AG10803 (cell line): Measurements from ENCODE around the gene ELL.
A peak's percentile ranks its signal among the peaks of the same experiment; 100 is the strongest.

Source experiments
- DNase-seq: peaks from one replicate; pipeline ENCODE4 v3.0.0; 2010; ENCODE audit warnings: low read depth
- H3K4me3 ChIP-seq: 2 replicates; pipeline ENCODE4 v1.5.1; 2011; ENCODE audit warnings: mild to moderate bottlenecking, low read length, control low read depth
- TF ChIP-seq, protein P1 (sequence below): conservative IDR thresholded peaks from 2 replicates; pipeline ENCODE4 v1.5.1; 2011; ENCODE audit warnings: mild to moderate bottlenecking, low read length, control low read depth, inconsistent platforms

The ELL gene

DNA sequence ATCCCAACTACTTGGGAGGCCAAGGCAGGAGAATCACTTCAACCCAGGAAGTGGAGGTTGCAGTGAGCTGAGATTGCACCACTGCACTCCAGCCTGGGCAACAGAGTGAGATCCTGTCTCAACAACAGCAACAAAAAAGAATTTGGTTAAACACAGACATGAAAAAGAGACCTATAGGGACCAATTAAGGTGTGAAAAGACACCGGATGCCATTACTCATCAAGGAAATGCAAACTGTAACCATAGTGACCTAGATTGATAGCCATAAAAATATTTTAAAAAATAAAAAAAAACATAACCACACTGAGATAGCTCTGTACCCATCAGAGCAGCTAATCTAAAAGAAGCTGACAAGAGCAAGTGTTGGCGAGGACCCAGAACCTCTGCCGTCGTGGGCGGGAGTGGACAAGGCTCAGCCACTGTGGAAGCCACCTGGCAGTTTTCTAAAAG is 46.8 kb downstream of the ELL start:
- no peak overlapping the region for H3K4me3 ChIP-seq
- no peak for DNase-seq
- TF ChIP-seq, protein P1, sequence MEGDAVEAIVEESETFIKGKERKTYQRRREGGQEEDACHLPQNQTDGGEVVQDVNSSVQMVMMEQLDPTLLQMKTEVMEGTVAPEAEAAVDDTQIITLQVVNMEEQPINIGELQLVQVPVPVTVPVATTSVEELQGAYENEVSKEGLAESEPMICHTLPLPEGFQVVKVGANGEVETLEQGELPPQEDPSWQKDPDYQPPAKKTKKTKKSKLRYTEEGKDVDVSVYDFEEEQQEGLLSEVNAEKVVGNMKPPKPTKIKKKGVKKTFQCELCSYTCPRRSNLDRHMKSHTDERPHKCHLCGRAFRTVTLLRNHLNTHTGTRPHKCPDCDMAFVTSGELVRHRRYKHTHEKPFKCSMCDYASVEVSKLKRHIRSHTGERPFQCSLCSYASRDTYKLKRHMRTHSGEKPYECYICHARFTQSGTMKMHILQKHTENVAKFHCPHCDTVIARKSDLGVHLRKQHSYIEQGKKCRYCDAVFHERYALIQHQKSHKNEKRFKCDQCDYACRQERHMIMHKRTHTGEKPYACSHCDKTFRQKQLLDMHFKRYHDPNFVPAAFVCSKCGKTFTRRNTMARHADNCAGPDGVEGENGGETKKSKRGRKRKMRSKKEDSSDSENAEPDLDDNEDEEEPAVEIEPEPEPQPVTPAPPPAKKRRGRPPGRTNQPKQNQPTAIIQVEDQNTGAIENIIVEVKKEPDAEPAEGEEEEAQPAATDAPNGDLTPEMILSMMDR: no peak

DNA sequence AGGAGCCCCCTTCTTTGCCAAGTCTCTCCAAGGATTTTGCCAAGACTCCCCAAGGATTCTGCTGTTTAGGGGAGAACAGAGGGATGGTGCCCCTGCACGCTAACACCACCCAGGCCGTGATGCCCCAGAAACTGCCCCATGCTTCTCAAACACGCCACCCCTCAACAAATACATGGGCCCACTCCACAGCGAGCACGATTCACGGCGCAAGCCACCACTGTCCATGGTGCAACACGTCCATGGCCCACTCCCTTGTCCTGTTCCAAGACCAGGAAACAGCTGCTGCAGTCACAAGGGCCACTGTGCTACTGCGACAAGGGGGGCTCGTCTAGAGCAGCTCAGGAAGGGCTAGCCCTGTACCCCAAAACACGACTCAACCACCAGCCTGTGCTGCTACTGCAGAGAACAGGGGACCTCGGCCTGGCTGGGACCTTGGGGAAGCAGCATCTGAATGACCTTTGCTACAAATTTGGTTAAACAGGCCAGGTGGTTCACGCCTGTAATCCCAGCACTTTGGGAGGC is 47.4 kb downstream of the ELL start:
- DNase-seq: no peak
- TF ChIP-seq, protein P1: no peak
- H3K4me3 ChIP-seq: no peak overlapping the region

DNA sequence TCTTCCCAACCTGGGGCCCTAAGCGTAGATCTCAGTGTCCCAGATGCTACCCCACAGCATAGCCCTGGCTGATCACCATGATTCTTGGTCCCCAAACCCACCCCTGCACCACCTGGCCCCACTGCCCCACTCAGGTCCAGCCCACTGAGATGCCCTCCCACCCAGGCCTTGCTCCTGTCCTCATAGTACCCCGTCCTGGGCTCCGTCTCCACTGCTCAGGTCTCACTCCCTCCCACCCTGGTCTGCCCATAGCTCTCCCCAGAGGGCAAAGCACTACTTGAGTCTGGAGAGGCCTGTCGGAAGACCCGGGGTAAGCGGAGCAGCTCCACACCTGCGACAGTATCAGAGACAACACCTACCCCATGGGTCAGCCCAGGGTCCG is 48.2 kb downstream of the ELL start:
- no peak overlapping the region for H3K4me3 ChIP-seq
- no peak for DNase-seq
- TF ChIP-seq, protein P1: no peak

DNA sequence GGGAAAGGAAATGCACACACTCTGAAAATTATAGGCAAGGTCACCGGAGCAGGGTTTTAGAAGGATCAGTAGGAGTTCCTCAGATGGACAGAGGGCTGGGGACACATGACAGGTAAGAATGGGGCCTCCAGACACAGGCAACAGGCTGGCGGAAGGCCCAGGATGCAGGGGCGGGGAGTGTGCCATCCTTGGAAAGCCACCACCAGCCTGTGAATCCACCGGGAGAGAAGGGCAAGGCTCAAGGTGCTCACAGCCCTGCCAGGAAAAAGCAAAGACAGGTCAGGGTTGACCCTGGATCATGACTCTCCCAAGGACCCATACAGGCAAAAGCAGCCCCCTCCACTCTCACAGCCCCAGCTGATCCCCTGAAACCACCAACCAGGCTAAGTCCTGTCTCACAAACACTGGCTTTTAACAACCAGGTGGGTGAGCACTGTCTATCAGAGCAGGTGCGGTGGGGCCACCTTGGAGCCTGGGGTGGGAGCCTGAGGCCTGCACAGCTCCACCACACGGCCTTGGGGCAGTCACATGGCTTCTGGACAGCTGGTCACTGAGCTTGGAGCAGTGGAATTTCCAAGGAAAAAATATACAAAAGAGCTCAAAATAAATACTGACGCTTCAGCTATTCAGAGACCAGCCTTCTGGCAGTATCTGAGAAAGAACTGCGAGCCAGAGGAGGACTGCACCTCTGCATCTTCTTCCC is 48.7 kb downstream of the ELL start:
- TF ChIP-seq, protein P1: no peak
- DNase-seq: no peak
- H3K4me3 ChIP-seq: no peak overlapping the region

DNA sequence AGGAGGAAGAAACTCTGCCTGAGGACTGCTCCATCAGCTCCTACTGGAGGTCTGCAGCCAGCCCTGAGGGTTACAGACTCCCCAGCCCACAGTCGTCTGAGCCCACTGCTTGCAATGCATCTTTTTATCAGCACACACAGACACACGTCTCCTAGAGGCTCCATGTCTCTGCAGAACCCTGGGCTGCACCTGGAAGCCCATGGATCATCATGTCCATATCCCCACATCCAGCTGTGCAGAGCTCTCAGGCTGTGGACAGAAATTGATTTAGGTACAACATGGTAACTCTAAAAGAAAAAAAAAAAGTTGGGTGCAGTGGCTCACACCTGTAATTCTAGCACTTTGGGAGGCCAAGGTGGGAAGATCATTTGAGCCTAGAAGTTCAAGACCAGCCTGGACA is 51.1 kb downstream of the ELL start:
- no peak overlapping the region for H3K4me3 ChIP-seq
- DNase-seq: no peak
- TF ChIP-seq, protein P1: no peak

DNA sequence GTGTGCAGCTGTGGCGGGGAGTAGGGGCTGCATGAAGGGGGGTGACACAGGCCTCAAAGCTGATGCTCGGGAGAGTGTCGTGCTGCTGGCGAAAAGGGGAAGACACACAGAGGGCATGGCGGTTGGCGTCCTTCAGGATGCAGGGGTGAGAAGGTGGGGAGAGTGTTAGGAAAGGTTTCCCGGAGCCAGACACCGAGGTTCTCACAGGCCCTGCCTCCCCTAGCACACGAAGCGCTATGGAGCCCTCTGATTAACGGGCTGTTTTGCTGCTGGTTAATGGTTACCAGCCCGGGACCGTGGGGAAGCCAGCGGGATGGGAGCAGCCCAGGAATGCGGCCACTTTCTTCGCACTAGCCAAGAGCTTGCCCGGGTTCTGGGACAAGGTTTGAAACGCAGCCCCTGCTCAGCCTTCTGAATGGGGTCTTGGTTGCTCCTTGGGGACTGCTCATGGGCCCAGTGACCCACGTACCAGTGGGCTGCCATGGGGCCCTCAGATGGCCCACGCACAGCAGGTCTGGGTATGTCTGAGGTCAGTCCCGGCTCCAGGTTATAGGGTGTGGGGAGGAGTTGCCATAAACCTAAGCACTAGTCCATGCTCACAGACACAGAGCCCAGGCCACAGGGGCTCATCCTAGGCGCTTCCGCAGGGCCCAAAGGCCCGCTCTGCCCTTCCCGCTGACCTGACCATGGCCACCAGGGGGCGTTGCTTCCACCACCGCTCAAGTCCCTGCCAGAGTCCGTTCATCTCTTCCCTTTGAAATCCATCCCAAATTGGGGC is 52.6 kb downstream of the ELL start:
- TF ChIP-seq, protein P1: peak; percentile 87
- no peak overlapping the region for H3K4me3 ChIP-seq
- peak; percentile 71 for DNase-seq
